ENCODE results near the gene WDR64.
A peak's percentile ranks its signal among the peaks of the same experiment; 100 is the strongest.

The WDR64 gene

GRCh38 chr1:241610056-241610815, 41.8 kb upstream of the WDR64 start:
- DNase-seq (ENCODE audit: low read depth), result no peak
- no peak for TF ChIP-seq CTCF (IDR thresholded peaks at IDR 0.05; ENCODE audit: control insufficient read depth, insufficient read depth, low read depth, low read length, missing control alignments)
- no peak overlapping the region for H3K4me3 ChIP-seq (ENCODE audit: control insufficient read depth, low read depth, low read length)

DNA sequence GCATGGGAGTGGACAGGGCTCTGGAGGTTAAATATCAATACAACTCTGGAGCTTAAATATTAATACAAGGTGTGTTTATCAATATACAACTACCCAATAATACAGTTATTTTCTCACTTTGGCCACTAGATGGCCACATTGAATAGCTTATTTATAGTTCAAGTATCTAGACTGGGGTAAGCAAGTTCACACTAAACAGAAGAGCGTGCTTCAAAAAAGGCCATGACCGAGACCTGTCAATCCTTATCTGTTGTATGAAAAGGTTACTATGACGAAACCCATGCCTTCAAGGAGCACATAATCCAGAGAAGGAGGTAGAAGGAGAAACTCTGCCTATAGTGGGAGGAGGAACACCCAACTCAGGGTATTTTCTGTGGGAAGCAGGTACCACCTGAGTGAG, 41.0 kb upstream of the WDR64 start:
- H3K4me3 ChIP-seq (ENCODE audit: control insufficient read depth, low read depth, low read length), result no peak overlapping the region
- peak; percentile 27 for DNase-seq (ENCODE audit: low read depth)
- TF ChIP-seq CTCF (IDR thresholded peaks at IDR 0.05; ENCODE audit: control insufficient read depth, insufficient read depth, low read depth, low read length, missing control alignments), result peak; percentile 52

GRCh38 chr1:241611736-241612135, 40.3 kb upstream of the WDR64 start:
- no peak for DNase-seq (ENCODE audit: low read depth)
- TF ChIP-seq CTCF (IDR thresholded peaks at IDR 0.05; ENCODE audit: control insufficient read depth, insufficient read depth, low read depth, low read length, missing control alignments), result no peak
- no peak overlapping the region for H3K4me3 ChIP-seq (ENCODE audit: control insufficient read depth, low read depth, low read length)

- TF ChIP-seq CTCF (IDR thresholded peaks at IDR 0.05; ENCODE audit: control insufficient read depth, insufficient read depth, low read depth, low read length, missing control alignments), result no peak
- DNase-seq (ENCODE audit: low read depth), result peak; percentile 69
- no peak overlapping the region for H3K4me3 ChIP-seq (ENCODE audit: control insufficient read depth, low read depth, low read length)
Observed at GRCh38 chr1:241612533-241613477, 39.3 kb upstream of the WDR64 start.

DNA sequence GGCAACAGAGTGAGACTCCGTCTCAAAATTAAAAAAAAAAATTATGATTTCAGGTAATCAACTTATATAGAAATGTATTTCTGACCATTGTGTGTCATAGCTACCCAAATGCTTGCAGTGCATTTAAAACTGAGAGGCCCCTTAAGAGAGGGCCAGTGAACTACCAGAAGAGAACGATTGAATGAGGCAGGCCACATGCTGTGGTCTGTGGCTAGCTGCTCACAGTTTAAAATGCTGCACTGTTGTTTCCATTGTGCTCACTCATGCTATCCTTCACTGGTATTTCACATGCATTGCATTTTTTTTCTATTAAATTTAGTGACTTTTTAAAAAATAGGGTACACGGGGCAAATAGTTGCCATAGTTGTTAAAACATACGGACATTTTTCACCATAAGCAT, 37.9 kb upstream of the WDR64 start:
- H3K4me3 ChIP-seq (ENCODE audit: control insufficient read depth, low read depth, low read length), result no peak overlapping the region
- TF ChIP-seq CTCF (IDR thresholded peaks at IDR 0.05; ENCODE audit: control insufficient read depth, insufficient read depth, low read depth, low read length, missing control alignments), result no peak
- DNase-seq (ENCODE audit: low read depth), result no peak

DNA sequence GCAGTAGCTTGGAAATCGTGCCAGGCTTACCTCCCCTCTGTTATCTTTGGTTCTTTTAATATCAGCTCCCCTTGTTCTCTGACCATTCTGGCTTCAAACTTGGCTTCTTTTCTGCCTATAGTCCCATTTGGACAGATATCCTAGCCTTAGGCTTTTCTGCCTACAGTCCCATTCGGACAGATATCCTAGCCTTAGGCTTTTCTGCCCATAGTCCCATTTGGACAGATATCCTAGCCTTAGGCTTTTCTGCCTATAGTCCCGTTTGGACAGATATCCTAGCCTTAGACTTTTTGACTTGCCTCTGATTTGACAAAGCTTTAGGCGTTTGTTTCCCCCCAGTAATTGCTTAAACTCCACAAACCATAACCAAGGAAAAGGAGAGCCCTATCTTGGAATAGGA, 37.5 kb upstream of the WDR64 start:
- DNase-seq (ENCODE audit: low read depth), result no peak
- no peak overlapping the region for H3K4me3 ChIP-seq (ENCODE audit: control insufficient read depth, low read depth, low read length)
- TF ChIP-seq CTCF (IDR thresholded peaks at IDR 0.05; ENCODE audit: control insufficient read depth, insufficient read depth, low read depth, low read length, missing control alignments), result no peak

Data from AG09309 (cell line).